Small intestine (tissue), 7 donors: ENCODE data around the gene SNX19. TPM values are rescaled to one million over a fixed set of nuclear protein-coding genes. Genes with fewer than 3 reads are reported as not detected.
A peak's percentile ranks its signal among the peaks of the same experiment; 100 is the strongest.

ENCODE experiments used
- DNase-seq, 2 donors: peaks; one replicate each; pipeline versions ENCODE4 v3.0.0 to v3.0.0-alpha.2; 2013
- FAIRE-seq: peaks from 2 replicates; lab custom pipeline; 2012; peaks lifted over from hg19 to GRCh38; lab: Jason Lieb, UNC
- H3K27ac ChIP-seq, 3 donors: one replicate each; pipeline ENCODE4 v1.5.1; 2013; ENCODE audit warnings: low read length in 2 of 3, mild to moderate bottlenecking in 2 of 3, control low read depth in 1 of 3, inconsistent platforms in 1 of 3, low read depth in 1 of 3, moderate library complexity in 1 of 3
- H3K27me3 ChIP-seq, 3 donors: one replicate each; pipeline ENCODE4 v1.6.1; 2013; ENCODE audit warnings: low read length in 3 of 3, inconsistent platforms in 1 of 3; ENCODE audit not compliant: control insufficient read depth in 3 of 3, insufficient read depth in 3 of 3
- H3K36me3 ChIP-seq, 3 donors: one replicate each; pipeline ENCODE4 v1.6.1; 2013; ENCODE audit warnings: low read length in 3 of 3, inconsistent platforms in 1 of 3, low read depth in 1 of 3, mild to moderate bottlenecking in 1 of 3, moderate library complexity in 1 of 3; ENCODE audit not compliant: control insufficient read depth in 3 of 3, insufficient read depth in 2 of 3
- H3K4me1 ChIP-seq, 3 donors: one replicate each; pipeline ENCODE4 v1.6.1; 2013; ENCODE audit warnings: low read length in 2 of 3, inconsistent platforms in 1 of 3, low read depth in 1 of 3, mild to moderate bottlenecking in 1 of 3, moderate library complexity in 1 of 3; ENCODE audit not compliant: control insufficient read depth in 3 of 3, insufficient read depth in 2 of 3
- H3K4me3 ChIP-seq, 3 donors: one replicate each; pipeline ENCODE4 v1.5.1; 2013; ENCODE audit warnings: low read length in 3 of 3, control low read depth in 1 of 3, inconsistent platforms in 1 of 3, low read depth in 1 of 3, mild to moderate bottlenecking in 1 of 3, moderate library complexity in 1 of 3
- H3K9me3 ChIP-seq, 2 donors: one replicate each; pipeline ENCODE4 v1.6.1; 2013; ENCODE audit warnings: low read depth in 1 of 2, low read length in 1 of 2; ENCODE audit not compliant: control insufficient read depth in 2 of 2, insufficient read depth in 1 of 2
- WGBS, 3 donors: extraction: QIAGEN DNeasy Blood & Tissue Kit; methylation state at CpG; one replicate each; pipeline ENCODE4 v1.1.7; 2013; 5-methylcytosine and 5-hydroxymethylcytosine counted together
- polyA plus RNA-seq, 4 donors: library from polyadenylated mRNA; stranded (reverse) in 3 of 4; unstranded in 1 of 4; fragments of 200-250 nt in 3 of 4; fragments of 120-200 nt in 1 of 4; gene quantifications; one replicate each; pipeline versions ENCODE4 v1.2.1 to v1.2.3, GENCODE V29; 2013
- donor health status: healthy with polysubstance abuse.
- donor health status: control.
- donor health status: control.
- donor health status: Bipolar disorder and iron deficiency.
- donor health status: healthy.

SNX19 gene
- polyA plus RNA-seq, 4 donors = 8.9 to 35.7 (median 17.5) TPM

DNA sequence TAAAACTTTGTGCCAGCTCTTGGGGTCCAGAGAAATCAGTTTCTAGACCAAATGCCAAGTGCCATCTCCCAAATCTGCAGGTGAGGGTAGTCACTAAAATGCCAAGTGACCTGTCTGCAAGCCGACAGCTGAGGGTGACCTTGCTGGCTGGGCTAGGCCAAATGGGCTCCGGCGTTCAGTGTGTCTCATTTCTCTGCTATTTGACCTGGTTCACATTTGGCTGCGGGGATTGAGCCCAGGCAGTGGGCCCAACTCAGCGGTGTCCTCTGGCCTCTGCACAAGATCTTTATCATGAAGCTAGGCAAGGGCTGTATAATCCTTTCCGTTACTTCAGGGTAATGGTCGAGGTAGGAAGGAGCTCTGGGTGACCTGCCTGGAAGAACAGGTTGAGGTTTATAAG lies 87.5 kb downstream of the SNX19 start:
- no peaks in the 10 kb centered on the region for H3K9me3 ChIP-seq
- H3K27ac ChIP-seq = no peak overlapping the region
- no peaks in the 10 kb centered on the region for H3K36me3 ChIP-seq
- no peak overlapping the region for H3K4me3 ChIP-seq
- FAIRE-seq (no peak), DNase-seq (no peak)
- peaks cover 0 to 28% (median 0%) of the 10 kb centered on the region in 3 donors for H3K4me1 ChIP-seq
- 82 to 90% (median 87%) methylated on average over 7 of the region's 7 CpGs for WGBS, 3 donors
- no peaks in the 10 kb centered on the region for H3K27me3 ChIP-seq

- DNase-seq (peak; percentile 54 to 82), FAIRE-seq (no peak)
- H3K27me3 ChIP-seq = no peaks in the 10 kb centered on the region
Measured at GRCh38 chr11:130827451-130828377, 88.6 kb downstream of the SNX19 start.

DNA sequence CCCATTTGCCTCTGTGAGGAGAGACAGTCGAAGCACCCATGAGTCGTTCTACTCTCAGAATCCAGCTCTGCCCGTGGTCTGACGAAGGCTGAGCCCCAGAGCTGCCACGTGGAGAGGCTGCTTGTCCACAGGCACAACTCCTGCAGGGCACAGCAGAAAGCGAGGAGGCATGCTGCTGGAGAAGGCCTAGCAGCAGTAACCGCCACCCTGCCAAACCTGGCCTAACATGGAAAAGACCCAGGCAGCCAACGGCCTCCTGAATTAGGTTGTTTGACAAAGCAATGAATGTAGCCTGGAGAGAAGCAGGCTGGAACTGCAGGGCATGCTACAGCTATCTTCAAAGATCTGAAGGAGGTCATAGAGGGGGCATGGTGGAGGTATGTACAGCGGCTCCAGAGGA lies 89.7 kb downstream of the SNX19 start:
- Histone ChIP-seq H3K27me3 (no peaks in the 10 kb centered on the region), H3K4me1 (peaks cover 0 to 28% (median 0%) of the 10 kb centered on the region in 3 donors), H3K36me3 (no peaks in the 10 kb centered on the region), H3K9me3 (no peaks in the 10 kb centered on the region), H3K4me3 (no peak overlapping the region), H3K27ac (no peak overlapping the region)
- DNase-seq (no peak), FAIRE-seq (no peak)
- 84 to 89% (median 88%) methylated on average over 9 of the region's 9 CpGs for WGBS, 3 donors

More at GRCh38 chr11:130827451-130828377, 88.6 kb downstream of the SNX19 start:
- 56 to 62% (median 60%) methylated on average over 13 of the region's 13 CpGs for WGBS, 3 donors
- no peaks in the 10 kb centered on the region for H3K36me3 ChIP-seq
- peaks cover 0 to 28% (median 0%) of the 10 kb centered on the region in 3 donors for H3K4me1 ChIP-seq
- no peaks in the 10 kb centered on the region for H3K9me3 ChIP-seq
- H3K4me3 ChIP-seq = no peak overlapping the region
- peak overlapping the region in 1 of 3 donors; percentile 39 for H3K27ac ChIP-seq

GRCh38 chr11:130825983-130826382 lies 90.3 kb downstream of the SNX19 start:
- no peaks in the 10 kb centered on the region for H3K9me3 ChIP-seq
- H3K27me3 ChIP-seq = no peaks in the 10 kb centered on the region
- no peak overlapping the region for H3K4me3 ChIP-seq
- H3K27ac ChIP-seq = no peak overlapping the region
- H3K36me3 ChIP-seq = no peaks in the 10 kb centered on the region
- 79 to 88% (median 84%) methylated on average over 8 of the region's 8 CpGs for WGBS, 3 donors
- DNase-seq (no peak), FAIRE-seq (no peak)
- H3K4me1 ChIP-seq = peaks cover 0 to 28% (median 0%) of the 10 kb centered on the region in 3 donors

DNA sequence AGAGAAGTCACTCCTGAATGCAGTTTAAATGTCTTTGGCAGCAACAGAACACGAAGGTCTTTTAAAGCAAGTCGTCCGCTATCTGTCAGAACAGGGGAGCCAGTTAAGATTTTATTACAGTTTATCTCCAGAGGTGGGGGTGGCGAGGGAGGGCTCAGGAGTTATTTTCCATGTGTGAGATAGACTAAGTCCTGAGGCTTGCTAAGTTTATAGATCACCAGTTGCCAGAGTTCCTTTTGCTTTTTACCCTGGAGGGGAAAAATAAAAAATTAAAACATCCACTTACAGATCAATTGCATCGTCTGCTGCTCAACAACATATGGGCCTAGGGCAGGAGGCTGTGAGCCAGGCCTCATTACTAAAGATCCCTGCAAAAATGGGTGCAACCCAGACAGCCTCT lies 90.7 kb downstream of the SNX19 start:
- no peak for FAIRE-seq
- Histone ChIP-seq H3K27ac (no peak overlapping the region), H3K9me3 (no peaks in the 10 kb centered on the region), H3K27me3 (no peaks in the 10 kb centered on the region), H3K4me3 (no peak overlapping the region), H3K4me1 (peaks cover 0 to 28% (median 0%) of the 10 kb centered on the region in 3 donors), H3K36me3 (no peaks in the 10 kb centered on the region)
- DNase-seq = peak in 1 of 2 donors; percentile 54
- 17 to 55% (median 17%) methylated on average over 5 of the region's 5 CpGs for WGBS, 3 donors
